ENCODE measurements around the gene ULK2.

Gene ULK2

GRCh38 chr17:19724501-19725420, 143.0 kb downstream of the ULK2 start:
- no peak for DNase-seq

GRCh38 chr17:19723964-19724363, 143.8 kb downstream of the ULK2 start:
- no peak for DNase-seq
